DOHH2 (cell line): Measurements from ENCODE around the gene LMO3.

Source experiments
- H3F3A ChIP-seq: fragments of 200-600 bp; sonication (generic), shearing (Covaris generic); 2 replicates; pipeline ENCODE4 v1.6.0; 2016; ENCODE audit warnings: antibody characterized with exemption, mild to moderate bottlenecking; ENCODE audit not compliant: control insufficient read depth, insufficient read depth
- H3K27ac ChIP-seq: fragments of 200-600 bp; sonication (generic); 2 replicates; pipeline ENCODE4 v1.5.1; 2014; ENCODE audit warnings: low read depth, mild to moderate bottlenecking, low read length, moderate library complexity
- H3K27me3 ChIP-seq: fragments of 200-600 bp; sonication (generic); 2 replicates; pipeline ENCODE4 v1.6.1; 2014; ENCODE audit warnings: mild to moderate bottlenecking, low read length, mixed read lengths; ENCODE audit not compliant: control insufficient read depth
- H3K36me3 ChIP-seq: fragments of 200-600 bp; sonication (generic); 2 replicates; pipeline ENCODE4 v1.6.1; 2014; ENCODE audit warnings: mild to moderate bottlenecking, low read length, moderate library complexity, mixed read lengths; ENCODE audit not compliant: control insufficient read depth
- H3K4me1 ChIP-seq: fragments of 200-600 bp; sonication (generic); 2 replicates; pipeline ENCODE4 v1.6.1; 2014; ENCODE audit warnings: mild to moderate bottlenecking, low read length, mixed read lengths; ENCODE audit not compliant: control insufficient read depth
- H3K4me2 ChIP-seq: fragments of 200-600 bp; sonication (generic); 2 replicates; pipeline ENCODE4 v1.6.0; 2014; ENCODE audit warnings: mild to moderate bottlenecking, low read length, moderate library complexity
- H3K4me3 ChIP-seq: fragments of 200-600 bp; sonication (generic); 2 replicates; pipeline ENCODE4 v1.5.1; 2014; ENCODE audit warnings: mild to moderate bottlenecking, low read length, mixed read lengths
- H3K79me2 ChIP-seq: fragments of 200-600 bp; sonication (generic); 2 replicates; pipeline ENCODE4 v1.6.1; 2014; ENCODE audit warnings: mild to moderate bottlenecking, low read length, mixed read lengths; ENCODE audit not compliant: control insufficient read depth
- H3K9me2 ChIP-seq: fragments of 200-600 bp; sonication (generic); replicated peaks from 2 replicates; pipeline ENCODE4 v1.6.1; 2014; ENCODE audit warnings: mild to moderate bottlenecking, low read length, mixed read lengths; ENCODE audit not compliant: control insufficient read depth
- H3K9me3 ChIP-seq: fragments of 200-600 bp; sonication (generic); 2 replicates; pipeline ENCODE4 v1.6.1; 2014; ENCODE audit warnings: antibody characterized with exemption, low read length, mixed read lengths; ENCODE audit not compliant: control insufficient read depth, insufficient read depth
- H4K20me1 ChIP-seq: fragments of 200-600 bp; sonication (generic); 2 replicates; pipeline ENCODE4 v1.6.0; 2014; ENCODE audit warnings: low read depth, mild to moderate bottlenecking, antibody characterized with exemption, low read length, moderate library complexity; ENCODE audit not compliant: control insufficient read depth, insufficient read depth
- CTCF ChIP-seq: fragments of 200-600 bp; sonication (generic); IDR thresholded peaks from one replicate; pipeline ENCODE4 v1.5.1; 2014; ENCODE audit warnings: antibody characterized with exemption, mild to moderate bottlenecking, low read depth, low read length; ENCODE audit not compliant: poor library complexity, severe bottlenecking
- EZH2phosphoT487 ChIP-seq: fragments of 200-600 bp; sonication (generic); IDR thresholded peaks from 2 replicates; pipeline ENCODE4 v1.6.1; 2017; ENCODE audit warnings: borderline replicate concordance, mild to moderate bottlenecking, antibody characterized with exemption, low read length, moderate library complexity, mixed read lengths

Gene LMO3

GRCh38 chr12:16523284-16523950 is 82.5 kb downstream of the LMO3 start:
- H3K9me3 ChIP-seq: no peaks in the 10 kb centered on the region
- no peaks in the 10 kb centered on the region for H3K36me3 ChIP-seq
- H3K79me2 ChIP-seq: no peaks in the 10 kb centered on the region
- no peaks in the 10 kb centered on the region for H3K27me3 ChIP-seq
- no peaks in the 10 kb centered on the region for H3F3A ChIP-seq
- H3K4me1 ChIP-seq: no peaks in the 10 kb centered on the region
- H3K9me2 ChIP-seq: no peaks in the 10 kb centered on the region; the same call in 1 of the 2 replicates
- H3K4me2 ChIP-seq: no peak overlapping the region
- no peak overlapping the region for H3K27ac ChIP-seq
- TF ChIP-seq CTCF (no peak), EZH2phosphoT487 (no peak)
- H3K4me3 ChIP-seq: no peak overlapping the region
- no peaks in the 10 kb centered on the region for H4K20me1 ChIP-seq

DNA sequence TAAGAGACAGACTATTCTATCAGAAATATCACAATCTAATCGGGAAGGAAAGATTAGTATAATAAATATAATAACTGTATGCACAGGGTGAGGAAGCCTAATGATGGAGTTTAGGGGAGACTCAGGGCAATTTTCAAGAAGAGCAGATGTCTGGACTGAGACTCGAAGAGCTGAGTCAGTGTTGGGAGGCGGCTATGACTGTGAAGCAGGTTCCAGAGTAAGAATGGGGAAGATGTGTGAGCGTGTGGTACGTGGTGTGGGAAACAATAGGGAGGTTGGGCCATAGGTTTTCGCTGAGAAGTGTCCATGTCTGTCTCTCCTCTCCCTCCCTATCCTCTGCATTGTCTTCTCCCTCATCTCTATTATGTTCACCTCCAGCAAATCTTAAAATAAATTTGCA is 85.6 kb downstream of the LMO3 start:
- H3K36me3 ChIP-seq: no peaks in the 10 kb centered on the region

GRCh38 chr12:16515666-16516065 is 90.3 kb downstream of the LMO3 start:
- no peak overlapping the region for H3K27ac ChIP-seq
- no peaks in the 10 kb centered on the region for H3K4me1 ChIP-seq
- H3K9me3 ChIP-seq: no peaks in the 10 kb centered on the region
- no peaks in the 10 kb centered on the region for H3F3A ChIP-seq
- no peak overlapping the region for H3K4me3 ChIP-seq
- H3K36me3 ChIP-seq: no peaks in the 10 kb centered on the region
- no peaks in the 10 kb centered on the region for H4K20me1 ChIP-seq
- no peaks in the 10 kb centered on the region for H3K27me3 ChIP-seq
- H3K9me2 ChIP-seq: no peaks in the 10 kb centered on the region; the same call in 1 of the 2 replicates
- TF ChIP-seq CTCF (no peak), EZH2phosphoT487 (no peak)
- H3K79me2 ChIP-seq: no peaks in the 10 kb centered on the region
- H3K4me2 ChIP-seq: no peak overlapping the region

More for the DNA sequence above, 85.6 kb downstream of the LMO3 start:
- Histone ChIP-seq H3K4me3 (no peak overlapping the region), H3K79me2 (no peaks in the 10 kb centered on the region), H3K4me2 (no peak overlapping the region), H4K20me1 (no peaks in the 10 kb centered on the region), H3K4me1 (no peaks in the 10 kb centered on the region), H3K27me3 (no peaks in the 10 kb centered on the region), H3K9me2 (no peaks in the 10 kb centered on the region; the same call in 1 of the 2 replicates), H3F3A (no peaks in the 10 kb centered on the region), H3K9me3 (no peaks in the 10 kb centered on the region), H3K27ac (no peak overlapping the region)
- no peak for TF ChIP-seq EZH2phosphoT487
- TF ChIP-seq CTCF: no peak
